NOMO-1 treated with dmso at 0.1 percent for 144 hours (cell line): ENCODE measurements around the gene RGPD3.

Experiments used
- DNase-seq: peaks from one replicate; lab custom pipeline; 2025; ENCODE audit not compliant: unreplicated experiment; lab: John Stamatoyannopoulos, UW

Gene RGPD3

GRCh38 chr2:106343274-106343673 lies 124.9 kb downstream of the RGPD3 start:
- DNase-seq = no peak

- no peak for DNase-seq
Measured at GRCh38 chr2:106342831-106343251, 125.4 kb downstream of the RGPD3 start.

- DNase-seq = no peak
Measured at GRCh38 chr2:106341666-106342065, 126.5 kb downstream of the RGPD3 start.
